HS-5 (cell line): ENCODE data around the gene ATRNL1.

Experiments used
- DNase-seq: peaks from one replicate; pipeline ENCODE4 v3.0.0-alpha.2; 2012; ENCODE audit warnings: low read depth

The ATRNL1 gene

GRCh38 chr10:115845921-115846320, 752.8 kb downstream of the ATRNL1 start:
- DNase-seq = no peak

- no peak for DNase-seq
These were observed 753.4 kb downstream of the ATRNL1 start for GRCh38 chr10:115846528-115846927.

DNA sequence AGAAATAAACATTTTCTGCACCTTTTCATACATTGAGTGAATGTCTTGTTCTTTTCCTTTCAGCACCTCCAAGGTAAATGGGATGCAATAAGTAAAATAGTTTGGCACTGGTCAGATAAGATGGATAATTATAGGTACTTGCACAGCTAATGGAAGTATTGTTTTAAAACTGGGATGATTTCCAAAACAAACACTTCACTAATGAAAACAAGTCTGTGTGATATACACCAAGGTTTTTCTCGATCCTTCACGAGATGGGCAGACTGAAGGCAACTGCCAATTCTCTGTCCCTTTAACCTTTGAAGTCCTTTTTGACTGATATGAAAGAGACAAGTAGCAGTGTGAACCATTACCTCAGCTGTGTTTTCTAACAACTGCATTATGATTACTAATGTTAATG, 756.0 kb downstream of the ATRNL1 start:
- no peak for DNase-seq

DNA sequence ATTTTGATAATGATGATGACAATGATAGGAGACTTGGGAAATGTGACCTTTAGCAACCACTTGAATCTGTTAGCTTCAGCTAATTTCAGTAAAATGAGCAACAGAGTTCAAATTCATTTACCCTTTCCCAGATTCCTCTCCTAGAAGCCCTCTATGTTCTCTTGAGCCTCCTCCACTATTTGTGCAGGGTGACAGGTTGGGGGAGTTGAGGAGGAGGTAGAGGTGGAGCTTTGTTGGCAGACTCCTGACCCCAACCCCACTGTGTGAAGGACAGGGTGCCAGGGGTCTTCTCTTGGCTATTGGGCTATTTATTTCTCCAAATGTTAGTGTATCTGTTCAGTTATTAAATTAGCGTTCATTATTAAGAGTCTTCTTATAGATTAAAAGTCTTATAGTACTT, 757.5 kb downstream of the ATRNL1 start:
- no peak for DNase-seq

DNA sequence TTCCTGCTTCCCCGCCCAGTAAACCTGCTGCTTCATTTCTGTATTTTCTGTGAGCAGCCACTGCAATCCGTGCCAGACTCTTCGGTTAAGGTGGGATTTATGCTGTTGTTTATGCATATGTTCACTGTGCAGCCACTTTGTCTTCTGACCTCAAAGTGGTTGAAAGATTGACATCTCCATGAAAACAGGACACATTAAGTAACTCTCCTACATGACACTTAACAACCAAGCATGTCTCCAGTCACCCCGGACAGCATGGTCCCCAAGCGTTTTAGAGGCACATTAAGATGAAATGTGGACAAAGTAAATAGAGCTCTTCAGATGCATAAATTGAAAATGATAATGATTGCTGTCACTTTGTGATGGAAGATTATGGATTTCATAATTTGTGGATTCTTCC, 758.5 kb downstream of the ATRNL1 start:
- no peak for DNase-seq

DNA sequence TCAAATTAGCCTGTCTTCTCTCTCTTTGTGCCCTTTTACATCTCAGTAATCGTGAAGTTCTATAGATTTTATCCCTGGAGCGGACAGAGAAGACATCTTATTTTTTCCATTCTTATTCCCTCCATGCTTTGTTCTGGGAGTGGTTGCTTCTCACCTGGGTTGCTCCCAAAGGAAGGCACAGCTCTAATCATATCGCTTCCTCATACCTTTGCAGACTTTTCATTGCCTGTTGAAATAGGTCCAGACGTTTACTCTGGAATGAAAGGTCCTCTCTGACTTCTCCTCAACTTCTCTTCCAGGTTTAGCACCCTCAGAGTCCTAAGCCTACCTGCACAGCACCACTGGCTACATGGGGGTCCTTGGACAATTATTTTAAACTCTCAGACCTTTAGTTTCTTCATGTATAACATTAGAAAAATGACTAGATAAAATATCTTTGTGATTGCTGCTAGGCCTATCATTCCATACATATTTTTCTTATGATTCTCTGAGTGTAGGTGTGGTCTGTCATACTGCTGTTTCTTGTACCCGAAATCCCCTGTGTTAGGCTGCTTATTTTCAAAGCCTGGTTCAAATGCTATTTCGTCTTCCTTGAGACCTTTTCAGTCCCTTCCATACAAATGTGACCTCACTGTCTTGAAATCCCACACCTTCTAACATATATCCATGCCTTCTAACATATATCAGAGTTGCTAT, 761.7 kb downstream of the ATRNL1 start:
- peak; percentile 15 for DNase-seq

DNA sequence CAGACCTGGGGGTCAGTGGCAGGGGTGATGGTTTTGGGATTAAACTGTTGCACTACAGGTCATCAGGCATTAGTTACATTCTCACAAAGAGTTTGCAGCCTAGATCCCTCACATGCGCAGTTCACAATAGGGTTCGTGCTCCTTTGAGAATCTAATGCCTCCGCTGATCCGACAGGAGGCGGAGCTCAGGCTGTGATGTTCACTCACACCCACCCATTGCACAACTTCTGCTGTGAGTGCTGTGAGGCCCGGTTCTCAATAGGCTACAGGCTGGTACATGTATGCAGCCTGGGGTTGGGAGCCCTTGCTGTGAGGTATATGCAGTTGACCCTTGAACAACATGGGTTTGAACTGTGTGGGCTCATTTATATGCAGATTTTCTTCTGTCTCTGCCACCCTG, 763.4 kb downstream of the ATRNL1 start:
- no peak for DNase-seq

GRCh38 chr10:115857856-115858255, 764.7 kb downstream of the ATRNL1 start:
- no peak for DNase-seq

- no peak for DNase-seq
These were observed 767.3 kb downstream of the ATRNL1 start for GRCh38 chr10:115860182-115861107.

DNA sequence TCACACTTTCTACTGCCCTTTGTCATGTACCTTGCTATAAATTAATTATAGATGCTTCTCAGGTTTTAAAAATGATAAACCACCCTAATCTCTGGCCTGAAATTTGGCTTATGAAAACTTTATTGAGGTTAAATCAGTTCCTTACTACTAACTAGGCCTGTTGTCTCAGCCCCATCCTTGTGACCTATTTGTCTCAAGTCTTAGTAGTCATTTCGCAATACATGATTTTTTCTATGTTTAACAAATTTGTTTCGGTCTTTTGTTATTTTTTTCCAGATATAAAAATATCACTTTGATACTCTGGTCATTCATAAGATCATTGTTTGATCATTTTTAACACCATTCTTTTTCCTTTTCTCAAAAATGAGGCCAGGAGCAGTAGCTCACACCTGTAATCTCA, 768.3 kb downstream of the ATRNL1 start:
- DNase-seq = no peak

GRCh38 chr10:115861864-115862263, 768.7 kb downstream of the ATRNL1 start:
- peak; percentile 37 for DNase-seq

DNA sequence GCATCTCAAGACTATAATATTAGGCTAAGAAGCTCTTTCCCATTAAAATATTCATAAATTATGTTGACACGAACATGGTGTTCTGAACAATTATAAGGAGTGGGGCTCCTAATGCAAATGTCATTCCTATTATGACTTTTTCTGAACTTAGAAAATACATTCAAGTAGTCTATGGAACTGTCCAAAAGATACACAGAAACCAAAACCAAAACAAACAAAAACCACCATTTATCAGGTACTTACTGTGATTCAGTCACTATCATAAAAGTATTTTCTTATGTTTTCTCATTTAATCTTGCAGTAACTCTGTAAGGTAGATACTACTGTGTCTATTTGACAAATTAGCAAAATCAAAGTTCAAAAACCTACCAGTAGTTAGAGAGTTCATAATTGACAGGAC, 773.0 kb downstream of the ATRNL1 start:
- DNase-seq = no peak

- no peak for DNase-seq
These were observed 773.5 kb downstream of the ATRNL1 start for GRCh38 chr10:115866691-115867090.

GRCh38 chr10:115867305-115867704, 774.1 kb downstream of the ATRNL1 start:
- DNase-seq = no peak

- DNase-seq = no peak
These were observed 778.7 kb downstream of the ATRNL1 start for GRCh38 chr10:115871855-115872254.

DNA sequence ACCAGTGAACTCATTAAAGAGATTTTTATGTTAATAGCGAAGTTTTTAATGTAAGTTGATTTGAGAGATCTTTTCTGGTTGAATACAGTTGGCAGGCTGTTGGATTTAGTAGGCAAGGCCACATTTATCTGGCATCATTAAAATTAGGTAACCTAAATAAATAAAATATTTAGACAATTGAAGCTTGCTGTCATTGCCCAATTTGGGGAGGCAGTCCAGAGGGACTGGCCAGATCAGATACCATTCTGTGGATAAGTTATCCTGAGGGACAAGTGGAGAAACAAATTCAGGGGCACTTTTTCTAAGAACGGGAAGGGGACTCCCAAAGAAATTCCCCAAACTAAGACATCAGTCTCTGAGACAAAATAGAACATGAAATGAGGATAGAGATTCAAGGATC, 782.0 kb downstream of the ATRNL1 start:
- no peak for DNase-seq

DNA sequence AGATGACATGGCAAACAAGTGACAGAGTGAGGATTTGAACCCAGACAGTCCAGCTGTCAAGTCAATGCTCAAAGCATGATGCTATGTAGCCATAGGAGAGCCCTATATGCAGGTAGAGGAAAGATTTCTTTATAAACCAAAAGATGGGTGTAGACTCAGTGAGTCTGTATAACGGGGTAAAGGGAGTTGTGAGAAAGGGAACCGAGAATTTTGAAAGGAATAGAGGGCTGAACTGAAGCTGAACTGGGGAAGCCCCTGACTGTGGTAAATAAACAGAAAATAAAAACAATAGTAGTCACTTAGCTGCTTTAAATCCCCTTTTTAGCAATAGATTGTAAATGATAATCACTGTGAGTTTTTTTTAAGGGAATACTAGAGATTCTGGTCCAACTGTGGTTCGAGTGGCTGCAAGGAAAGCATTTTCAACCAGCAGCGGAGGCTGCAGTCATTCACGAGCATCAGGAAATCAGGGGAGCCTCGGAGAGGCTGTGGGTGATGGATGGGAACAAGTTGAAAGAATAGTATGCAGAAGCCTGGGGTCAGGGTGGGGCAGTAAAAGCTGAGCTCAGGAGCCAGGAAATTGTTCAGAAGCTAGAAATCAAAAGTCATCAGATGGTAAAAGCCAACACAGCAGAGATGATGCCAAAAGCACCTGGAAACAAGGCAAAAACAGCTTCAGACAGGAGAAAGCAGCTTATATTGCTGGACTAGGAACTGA, 786.4 kb downstream of the ATRNL1 start:
- no peak for DNase-seq

DNA sequence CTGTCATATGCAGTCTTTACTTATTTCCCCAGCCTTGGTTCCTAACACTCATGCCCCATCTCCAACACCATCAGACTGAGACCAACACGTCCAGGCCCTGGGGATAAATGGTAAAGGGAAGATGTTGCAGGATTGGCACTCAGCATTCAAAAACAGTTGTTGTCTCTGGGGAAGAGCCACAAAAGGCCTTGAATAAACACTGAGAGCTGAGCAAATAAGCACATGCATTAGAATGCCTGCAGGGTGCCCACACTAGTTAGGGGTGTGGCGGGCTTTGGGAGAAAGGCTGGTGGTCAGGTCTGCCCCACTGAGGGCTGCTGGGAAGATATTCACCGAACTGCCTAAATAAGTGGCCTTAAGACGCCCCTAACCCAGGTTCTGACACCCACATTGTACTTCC, 788.9 kb downstream of the ATRNL1 start:
- no peak for DNase-seq

- no peak for DNase-seq
These were observed 790.2 kb downstream of the ATRNL1 start for GRCh38 chr10:115883372-115883771.

DNA sequence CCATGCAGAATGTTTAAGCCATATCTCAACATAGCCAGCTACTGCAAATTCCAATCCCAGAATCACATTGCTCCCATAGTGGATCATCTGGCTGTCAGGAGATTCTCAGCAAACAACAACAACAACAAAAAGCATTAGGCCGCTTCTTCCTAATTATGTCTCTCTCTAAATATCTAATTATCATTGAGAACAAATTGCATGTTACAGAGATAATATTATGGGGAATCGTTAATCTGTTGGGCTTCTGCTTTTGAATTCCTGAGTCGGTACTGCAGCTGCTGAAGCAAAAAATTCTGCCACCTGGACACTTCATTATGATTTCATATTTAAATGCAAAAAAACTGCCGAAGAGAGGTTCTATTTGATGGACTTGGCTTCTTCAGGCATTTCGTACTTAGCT, 791.2 kb downstream of the ATRNL1 start:
- DNase-seq = no peak

- no peak for DNase-seq
These were observed 802.0 kb downstream of the ATRNL1 start for GRCh38 chr10:115895166-115895565.

DNA sequence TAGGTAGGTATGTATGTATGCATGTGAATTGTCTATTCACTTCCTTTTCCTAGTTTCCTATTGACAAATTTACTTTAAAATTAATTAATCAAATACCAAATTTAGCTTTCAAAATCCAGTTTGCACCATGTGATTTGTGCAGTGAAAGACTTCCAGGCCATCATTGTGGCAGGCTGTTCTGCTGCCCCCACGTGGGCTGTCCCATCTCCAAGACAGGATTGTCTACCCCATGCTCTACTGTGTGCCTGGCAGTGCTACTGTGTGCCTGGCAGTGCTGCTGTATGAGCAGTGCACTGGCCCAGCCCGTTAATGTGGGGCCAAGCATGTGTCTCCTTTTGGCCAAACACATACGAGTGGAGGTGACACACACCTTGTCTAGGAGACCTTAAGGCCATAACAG, 805.1 kb downstream of the ATRNL1 start:
- DNase-seq = no peak

DNA sequence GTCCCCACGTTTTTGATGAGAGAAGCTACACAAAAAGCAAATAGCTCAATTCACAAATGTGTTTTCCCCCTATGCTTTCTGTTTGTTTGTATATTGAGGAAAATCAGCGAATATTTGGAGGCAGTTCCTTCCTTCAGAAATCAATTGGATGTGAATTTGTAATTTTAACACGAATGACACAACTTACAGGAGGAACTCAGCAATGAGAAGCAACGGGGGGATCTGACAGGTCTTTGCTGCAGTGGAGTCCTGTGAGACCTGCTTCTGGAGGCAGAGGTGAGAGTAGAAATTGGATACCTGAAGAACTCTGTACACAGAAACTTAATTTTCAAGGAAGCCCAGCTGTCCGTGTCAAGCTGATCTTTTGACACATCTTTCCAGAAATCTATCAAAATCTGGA, 809.4 kb downstream of the ATRNL1 start:
- no peak for DNase-seq
